NCI-H748 (cell line): ENCODE results near the gene ADIG.

Source experiments
- DNase-seq: peaks from one replicate; lab custom pipeline; 2025; ENCODE audit not compliant: unreplicated experiment; lab: John Stamatoyannopoulos, UW

ADIG gene

DNA sequence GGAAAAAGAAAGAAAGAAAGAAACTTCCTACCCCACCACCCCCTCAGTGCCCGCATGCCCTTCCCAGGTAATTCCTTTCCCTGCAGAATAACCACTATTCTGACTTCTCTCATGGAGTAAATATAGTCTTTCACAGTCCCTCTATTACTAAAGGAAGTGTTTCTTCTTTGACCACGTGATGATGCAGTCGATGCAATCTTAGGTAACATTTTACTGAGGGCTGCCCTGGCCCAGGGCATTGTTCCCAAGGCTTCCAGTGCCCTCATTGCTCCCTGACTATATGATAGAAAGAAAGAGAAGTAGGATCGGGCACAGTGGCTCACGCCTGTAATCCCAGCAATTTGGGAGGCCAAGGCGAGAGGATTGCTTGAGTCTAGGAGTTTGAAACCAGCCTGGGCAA lies 49.7 kb downstream of the ADIG start:
- no peak for DNase-seq

DNA sequence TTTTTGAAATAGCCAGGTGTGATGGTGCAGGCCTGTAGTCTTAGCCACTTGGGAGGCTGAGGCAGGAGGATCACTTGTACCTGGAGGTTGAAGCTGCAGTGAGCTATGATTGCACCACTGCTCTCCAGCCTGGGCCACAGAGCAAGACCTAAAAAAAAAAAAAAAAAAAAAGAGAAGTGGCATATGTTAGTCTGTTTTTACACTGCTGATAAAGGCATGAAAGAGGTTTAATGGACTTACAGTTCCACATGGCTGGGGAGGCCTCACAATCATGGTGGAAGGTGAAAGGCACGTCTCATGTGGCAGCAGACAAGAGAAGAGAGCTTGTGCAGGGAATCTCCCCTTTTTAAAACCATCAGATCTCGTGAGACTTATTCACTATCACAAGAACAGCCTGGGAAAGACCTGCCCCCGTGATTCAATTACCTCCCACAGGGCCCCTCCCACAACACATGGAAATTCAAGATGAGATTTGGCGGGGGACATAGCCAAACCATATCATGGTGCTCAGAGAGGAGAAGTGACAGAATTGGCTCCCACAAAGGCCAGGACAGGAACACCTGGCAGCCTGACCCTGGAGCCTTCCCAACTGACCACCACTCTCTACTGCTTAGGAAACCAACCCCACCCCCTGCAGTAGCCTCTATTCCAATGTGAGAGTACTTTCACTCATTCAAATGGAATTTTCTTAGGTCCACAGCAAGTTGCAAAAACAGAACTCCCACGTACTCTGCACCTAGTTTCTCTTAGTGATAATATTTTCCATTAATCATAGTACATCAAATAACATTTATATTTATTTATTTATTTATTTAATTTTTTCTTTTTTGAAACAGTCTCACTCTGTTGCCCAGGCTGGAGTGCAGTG lies 50.4 kb downstream of the ADIG start:
- DNase-seq = no peak

DNA sequence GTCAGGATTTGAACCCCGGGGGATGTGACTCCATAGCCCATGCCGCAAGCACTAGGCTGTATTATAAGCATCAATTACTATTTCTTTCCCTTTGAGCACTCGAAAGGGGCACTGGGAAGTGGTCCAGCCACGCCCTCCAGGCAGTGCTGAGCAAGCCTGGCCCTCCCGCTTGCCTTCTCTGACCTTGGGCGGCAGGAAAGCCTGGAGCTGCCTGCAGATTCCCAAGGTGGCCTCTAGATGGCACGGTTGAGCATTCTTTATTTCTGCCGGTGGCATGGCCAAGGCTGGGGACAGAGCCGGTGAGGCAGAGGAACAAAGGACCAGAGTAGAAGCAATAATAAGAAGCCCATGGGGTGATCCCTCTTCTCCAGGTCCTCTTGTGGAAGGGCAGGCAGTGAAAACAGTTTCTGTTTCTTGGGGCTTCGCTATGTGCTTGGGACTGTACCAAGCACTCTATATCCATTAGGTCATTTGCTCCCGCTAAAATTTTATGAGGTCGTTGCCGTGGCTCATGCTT lies 52.6 kb downstream of the ADIG start:
- DNase-seq = peak; percentile 71

DNA sequence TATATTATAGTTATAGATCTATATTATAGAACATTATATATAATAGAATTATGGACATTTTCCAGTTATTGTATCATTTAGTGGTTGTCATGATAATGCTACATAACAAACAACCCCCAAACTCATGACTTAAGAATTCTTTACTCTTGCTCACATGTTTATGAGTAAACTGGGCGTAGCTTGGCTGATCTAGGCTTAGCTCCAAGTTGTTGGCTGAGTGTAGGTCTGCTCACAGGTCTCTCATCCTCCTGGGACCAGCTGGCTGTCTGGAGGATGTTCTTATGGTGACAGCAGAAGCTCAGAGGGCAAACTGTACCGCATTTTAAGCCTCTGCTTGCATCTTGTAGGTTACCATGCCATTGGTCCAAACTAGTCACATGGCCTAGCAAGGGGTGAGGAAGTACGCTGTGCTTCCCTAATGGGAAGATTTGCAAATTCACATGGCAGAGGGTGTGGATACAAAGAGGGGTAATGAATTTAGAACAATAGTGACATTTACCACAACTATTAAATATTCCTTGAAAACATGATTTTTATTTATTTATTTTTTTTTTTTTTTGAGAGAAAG lies 54.8 kb downstream of the ADIG start:
- no peak for DNase-seq
